Sigmoid colon (tissue), 7 donors: ENCODE results near the gene IGF2R. TPM values are rescaled to one million over a fixed set of nuclear protein-coding genes. Genes with fewer than 3 reads are reported as not detected.

Source experiments
- DNase-seq: peaks from one replicate; pipeline ENCODE4 v3.0.0-alpha.2; 2019
- H3K27ac ChIP-seq, 4 donors: fragments of 200-600 bp; sonication (generic); one replicate each; pipeline ENCODE4 v1.5.1; 2016 to 2019; ENCODE audit warnings: mild to moderate bottlenecking in 1 of 4
- H3K27me3 ChIP-seq, 3 donors: fragments of 200-600 bp; sonication (generic); one replicate each; pipeline ENCODE4 v1.5.1; 2019; ENCODE audit warnings: mild to moderate bottlenecking in 1 of 3
- H3K36me3 ChIP-seq, 4 donors: fragments of 200-600 bp; sonication (generic); one replicate each; pipeline ENCODE4 v1.5.1; 2016 to 2019
- H3K4me1 ChIP-seq, 4 donors: fragments of 200-600 bp; sonication (generic); one replicate each; pipeline ENCODE4 v1.5.1; 2017 to 2019
- H3K4me3 ChIP-seq, 4 donors: fragments of 200-600 bp; sonication (generic); one replicate each; pipeline ENCODE4 v1.5.1; 2017 to 2019; ENCODE audit warnings: mild to moderate bottlenecking in 2 of 4, moderate library complexity in 1 of 4
- H3K9me3 ChIP-seq, 4 donors: fragments of 200-600 bp in 3 of 4; sonication (generic) in 3 of 4; one replicate each; pipeline versions ENCODE4 v1.5.1 to v1.6.1; 2013 to 2019
- CTCF ChIP-seq, 4 experiments: fragments of 450-650 bp in 3 of 4; fragments of 200-600 bp in 1 of 4; IDR thresholded peaks; one replicate each; pipeline ENCODE4 v1.5.1; 2016 to 2019; ENCODE audit warnings: antibody characterized with exemption in 4 of 4, mild to moderate bottlenecking in 3 of 4, moderate library complexity in 2 of 4
- EP300 ChIP-seq, 4 donors: sonication (generic); formaldehyde crosslinking; IDR thresholded peaks; one replicate each; pipeline ENCODE4 v1.6.1; 2017; ENCODE audit warnings: antibody characterized with exemption in 4 of 4
- POLR2A ChIP-seq, 2 donors: fragments of 450-650 bp; IDR thresholded peaks; one replicate each; pipeline ENCODE4 v1.6.1; 2016; ENCODE audit warnings: antibody characterized with exemption in 2 of 2, mild to moderate bottlenecking in 2 of 2, moderate library complexity in 2 of 2
- POLR2AphosphoS5 ChIP-seq, 4 donors: sonication (generic); formaldehyde crosslinking; IDR thresholded peaks; one replicate each; pipeline ENCODE4 v1.6.1; 2017; ENCODE audit warnings: antibody characterized with exemption in 4 of 4
- WGBS, 2 donors: extraction: QIAGEN DNeasy Blood & Tissue Kit; methylation state at CpG; one replicate each; pipeline ENCODE4 v1.1.7; 2013; 5-methylcytosine and 5-hydroxymethylcytosine counted together
- intact Hi-C: fragments of 100-400 bp; cut with DNase I; formaldehyde crosslinking; loops from one replicate; pipeline ENCODE4 v1.15.1; 2023
- polyA plus RNA-seq, 3 donors: library from polyadenylated mRNA; stranded (reverse); fragments of 200-250 nt; gene quantifications; one replicate each; pipeline ENCODE4 v1.2.3, GENCODE V29; 2013
- total RNA-seq, 4 donors: library from RNA; depleted of rRNA; stranded (reverse); fragments of >200 nt; gene quantifications; one replicate each; pipeline ENCODE4 v1.1.0, GENCODE V29; 2016
- donor health status: healthy with polysubstance abuse.
- donor health status: Bipolar disorder and iron deficiency.
- donor health status: healthy.

IGF2R gene
- total and polyA plus RNA-seq, 7 donors, result 3.6 to 80.9 (median 41.3) TPM

GRCh38 chr6:159996087-159996622 lies 27.3 kb downstream of the IGF2R start:
- no peaks in the 10 kb centered on the region for H3K9me3 ChIP-seq
- no peak overlapping the region for H3K4me3 ChIP-seq
- H3K36me3 ChIP-seq, result peaks cover 0 to 14% (median 0%) of the 10 kb centered on the region in 4 donors
- H3K27ac ChIP-seq, result no peak overlapping the region
- TF ChIP-seq EP300 (IDR thresholded peaks at IDR 0.05) (no peak), POLR2AphosphoS5 (IDR thresholded peaks at IDR 0.05) (no peak), POLR2A (IDR thresholded peaks at IDR 0.05) (no peak), CTCF (IDR thresholded peaks at IDR 0.05) (no peak)
- H3K27me3 ChIP-seq, result no peaks in the 10 kb centered on the region
- DNase-seq, result no peak
- WGBS, 2 donors, result 39 to 73% methylated on average over 5 of the region's 5 CpGs
- intact Hi-C loops, result no loop called here
- peaks cover 0 to 16% (median 3%) of the 10 kb centered on the region in 4 donors for H3K4me1 ChIP-seq

GRCh38 chr6:159996626-159997497 lies 28.0 kb downstream of the IGF2R start:
- DNase-seq, result no peak
- Histone ChIP-seq H3K4me3 (no peak overlapping the region), H3K27me3 (no peaks in the 10 kb centered on the region), H3K27ac (no peak overlapping the region), H3K4me1 (peaks cover 0 to 16% (median 3%) of the 10 kb centered on the region in 4 donors), H3K9me3 (no peaks in the 10 kb centered on the region), H3K36me3 (peaks cover 0 to 11% (median 0%) of the 10 kb centered on the region in 4 donors)
- WGBS, 2 donors, result 89 to 96% methylated on average over 12 of the region's 12 CpGs
- TF ChIP-seq POLR2A (IDR thresholded peaks at IDR 0.05), result no peak
- no peak for TF ChIP-seq CTCF (IDR thresholded peaks at IDR 0.05)
- no peak for TF ChIP-seq POLR2AphosphoS5 (IDR thresholded peaks at IDR 0.05)
- no peak for TF ChIP-seq EP300 (IDR thresholded peaks at IDR 0.05)
- intact Hi-C loops, result no loop called here

- no peak for TF ChIP-seq POLR2AphosphoS5 (IDR thresholded peaks at IDR 0.05)
- TF ChIP-seq CTCF (IDR thresholded peaks at IDR 0.05), result no peak
- TF ChIP-seq EP300 (IDR thresholded peaks at IDR 0.05), result no peak
- no peak for TF ChIP-seq POLR2A (IDR thresholded peaks at IDR 0.05)
- no peaks in the 10 kb centered on the region for H3K27me3 ChIP-seq
- H3K27ac ChIP-seq, result no peak overlapping the region
- H3K9me3 ChIP-seq, result no peaks in the 10 kb centered on the region
- WGBS, 2 donors, result 93 to 96% methylated on average over 11 of the region's 11 CpGs
- intact Hi-C loops, result no loop called here
- no peak for DNase-seq
- H3K4me3 ChIP-seq, result no peak overlapping the region
- H3K4me1 ChIP-seq, result peaks cover 0 to 16% (median 3%) of the 10 kb centered on the region in 4 donors
- H3K36me3 ChIP-seq, result peaks cover 0 to 8% (median 0%) of the 10 kb centered on the region in 4 donors
Observed at GRCh38 chr6:159997498-159998101, 28.7 kb downstream of the IGF2R start.

GRCh38 chr6:159998538-159998937 lies 29.7 kb downstream of the IGF2R start:
- no peak for DNase-seq
- TF ChIP-seq POLR2A (IDR thresholded peaks at IDR 0.05) (no peak), CTCF (IDR thresholded peaks at IDR 0.05) (no peak), POLR2AphosphoS5 (IDR thresholded peaks at IDR 0.05) (no peak), EP300 (IDR thresholded peaks at IDR 0.05) (no peak)
- peaks cover 0 to 8% (median 0%) of the 10 kb centered on the region in 4 donors for H3K36me3 ChIP-seq
- no peaks in the 10 kb centered on the region for H3K27me3 ChIP-seq
- H3K27ac ChIP-seq, result no peak overlapping the region
- WGBS, 2 donors, result 81 to 87% methylated on average over 2 of the region's 2 CpGs
- intact Hi-C loops, result no loop called here
- no peaks in the 10 kb centered on the region for H3K9me3 ChIP-seq
- H3K4me3 ChIP-seq, result no peak overlapping the region
- peaks cover 0 to 9% (median 3%) of the 10 kb centered on the region in 4 donors for H3K4me1 ChIP-seq
